ENCODE results near the gene RAET1G.

The RAET1G gene

GRCh38 chr6:149918151-149918905, 4.6 kb downstream of the RAET1G start:
- H3K9me3 ChIP-seq (ENCODE audit: insufficient read depth, low read length), result no peaks in the 10 kb centered on the region
- H3K9ac ChIP-seq (ENCODE audit: low read length), result no peak overlapping the region
- H2AFZ ChIP-seq (ENCODE audit: low read depth, low read length), result no peak overlapping the region
- H4K20me1 ChIP-seq (ENCODE audit: insufficient read depth, low read length), result no peaks in the 10 kb centered on the region
- H3K27ac ChIP-seq (ENCODE audit: low read length), result no peak overlapping the region
- no peak overlapping the region for H3K4me2 ChIP-seq (ENCODE audit: low read length)
- no peak overlapping the region for H3K4me3 ChIP-seq (ENCODE audit: low read length)
- TF ChIP-seq EZH2phosphoT487 (IDR thresholded peaks at IDR 0.05; ENCODE audit: low read depth) (no peak), CTCF (IDR thresholded peaks at IDR 0.05; ENCODE audit: low read depth, low read length) (no peak)
- H3K27me3 ChIP-seq (ENCODE audit: low read depth, low read length), result no peaks in the 10 kb centered on the region
- no peaks in the 10 kb centered on the region for H3K4me1 ChIP-seq (ENCODE audit: low read length)
- no peaks in the 10 kb centered on the region for H3K36me3 ChIP-seq (replicated peaks; ENCODE audit: low read depth, low read length)
- no peaks in the 10 kb centered on the region for H3K79me2 ChIP-seq (ENCODE audit: low read length)

DNA sequence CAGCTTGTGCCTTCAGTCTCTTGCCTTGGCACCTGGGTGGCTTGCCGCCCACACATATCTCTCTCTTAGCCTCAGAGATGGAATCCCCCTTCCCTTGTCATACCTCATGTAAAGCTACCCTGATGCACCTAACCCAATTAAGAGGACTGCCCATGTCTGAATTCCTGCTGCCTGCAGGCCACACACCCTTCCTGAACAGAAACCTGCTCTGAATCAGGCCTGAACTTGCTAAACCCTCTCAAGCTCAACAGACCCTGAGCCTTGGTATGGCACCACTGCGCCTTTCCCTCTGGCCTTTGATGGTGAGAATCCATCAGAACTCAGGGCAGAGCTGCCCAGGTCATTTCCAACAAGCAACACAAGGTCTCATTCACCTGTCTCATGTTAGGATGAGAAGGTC, 5.2 kb downstream of the RAET1G start:
- H3K4me2 ChIP-seq (ENCODE audit: low read length), result no peak overlapping the region
- H4K20me1 ChIP-seq (ENCODE audit: insufficient read depth, low read length), result no peaks in the 10 kb centered on the region
- TF ChIP-seq EZH2phosphoT487 (IDR thresholded peaks at IDR 0.05; ENCODE audit: low read depth) (no peak), CTCF (IDR thresholded peaks at IDR 0.05; ENCODE audit: low read depth, low read length) (no peak)
- no peak overlapping the region for H2AFZ ChIP-seq (ENCODE audit: low read depth, low read length)
- H3K4me1 ChIP-seq (ENCODE audit: low read length), result no peaks in the 10 kb centered on the region
- no peak overlapping the region for H3K9ac ChIP-seq (ENCODE audit: low read length)
- H3K27me3 ChIP-seq (ENCODE audit: low read depth, low read length), result no peaks in the 10 kb centered on the region
- H3K9me3 ChIP-seq (ENCODE audit: insufficient read depth, low read length), result no peaks in the 10 kb centered on the region
- no peak overlapping the region for H3K4me3 ChIP-seq (ENCODE audit: low read length)
- H3K27ac ChIP-seq (ENCODE audit: low read length), result no peak overlapping the region
- no peaks in the 10 kb centered on the region for H3K79me2 ChIP-seq (ENCODE audit: low read length)
- H3K36me3 ChIP-seq (replicated peaks; ENCODE audit: low read depth, low read length), result no peaks in the 10 kb centered on the region

DNA sequence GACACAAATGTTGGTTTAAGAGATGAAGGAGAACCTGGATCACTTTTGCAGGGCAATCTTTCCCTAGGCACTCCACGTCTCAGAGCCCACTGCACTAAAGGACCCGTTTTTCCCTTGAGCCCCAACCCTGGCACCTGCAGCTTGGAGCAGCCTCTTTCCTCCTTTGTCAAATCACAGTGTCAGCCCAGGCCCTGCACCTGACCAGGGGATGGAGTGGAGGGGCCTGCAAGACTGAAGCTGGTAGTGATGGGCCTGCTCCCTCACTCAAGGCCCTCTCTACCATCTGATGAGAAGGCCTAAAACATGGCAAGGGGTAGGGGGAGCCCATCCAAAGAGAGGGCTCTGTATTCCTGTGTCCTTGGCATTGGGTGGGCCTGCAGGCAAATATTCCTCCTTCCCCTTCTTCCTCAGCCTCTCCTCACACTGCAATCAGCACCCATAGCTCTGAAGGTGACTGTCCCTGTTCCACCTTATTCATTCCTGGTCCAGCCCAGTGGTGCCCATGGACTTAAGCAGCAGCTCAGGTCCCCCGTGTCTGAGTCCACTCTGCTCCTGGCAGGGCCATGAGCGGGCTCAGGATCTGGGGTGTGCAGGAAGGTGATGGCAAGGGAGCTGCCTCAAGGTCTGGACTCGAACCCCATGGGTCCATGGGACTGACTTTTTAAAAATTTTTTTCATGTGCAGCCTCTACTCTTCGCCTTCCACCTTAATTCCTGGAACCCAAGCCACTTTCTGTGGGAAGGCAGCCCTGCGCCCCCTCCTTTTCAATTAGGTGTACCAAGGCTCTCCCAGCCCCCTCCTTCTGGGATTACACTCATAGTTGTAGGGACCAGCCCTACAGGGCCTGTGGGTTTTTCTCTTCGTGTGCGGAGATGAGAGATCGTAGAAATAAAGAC, 6.7 kb downstream of the RAET1G start:
- Histone ChIP-seq H3K36me3 (replicated peaks; ENCODE audit: low read depth, low read length) (no peaks in the 10 kb centered on the region), H3K9ac (ENCODE audit: low read length) (no peak overlapping the region), H3K79me2 (ENCODE audit: low read length) (no peaks in the 10 kb centered on the region), H4K20me1 (ENCODE audit: insufficient read depth, low read length) (no peaks in the 10 kb centered on the region), H3K4me1 (ENCODE audit: low read length) (no peaks in the 10 kb centered on the region), H3K4me3 (ENCODE audit: low read length) (no peak overlapping the region), H2AFZ (ENCODE audit: low read depth, low read length) (no peak overlapping the region), H3K27me3 (ENCODE audit: low read depth, low read length) (no peaks in the 10 kb centered on the region), H3K4me2 (ENCODE audit: low read length) (no peak overlapping the region), H3K27ac (ENCODE audit: low read length) (no peak overlapping the region), H3K9me3 (ENCODE audit: insufficient read depth, low read length) (no peaks in the 10 kb centered on the region)
- TF ChIP-seq CTCF (IDR thresholded peaks at IDR 0.05; ENCODE audit: low read depth, low read length), result no peak
- TF ChIP-seq EZH2phosphoT487 (IDR thresholded peaks at IDR 0.05; ENCODE audit: low read depth), result no peak

DNA sequence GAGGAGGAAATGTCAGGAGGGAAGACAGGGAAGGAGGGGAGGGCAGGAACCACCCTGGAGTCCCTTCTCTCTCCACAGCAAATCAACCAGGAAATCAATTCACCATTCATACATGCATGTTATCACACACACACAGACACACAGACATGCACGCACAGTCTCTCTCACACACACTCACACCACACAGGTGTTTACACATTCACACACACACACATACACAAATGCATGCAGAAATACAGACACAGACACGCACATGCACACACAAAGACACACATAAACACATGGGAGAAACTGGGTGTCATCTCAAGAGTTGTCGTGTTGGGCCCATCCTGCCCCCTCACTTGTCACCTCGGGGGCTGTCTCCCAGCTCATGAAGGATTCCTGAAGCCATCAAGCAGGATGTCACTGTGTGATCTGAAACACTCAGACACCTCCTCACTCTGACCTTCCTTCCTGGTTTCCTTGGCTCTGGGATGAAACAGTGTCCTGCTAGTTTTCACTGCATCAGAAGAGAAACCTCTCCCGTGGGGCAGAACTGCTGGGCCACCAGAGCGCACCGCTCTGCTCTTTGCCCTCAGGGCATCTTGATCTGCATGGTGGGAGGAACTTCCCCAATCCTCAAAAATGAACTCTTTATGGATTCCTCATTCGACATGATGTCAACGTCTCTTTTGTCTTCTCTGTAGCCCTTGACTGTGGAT, 9.2 kb downstream of the RAET1G start:
- no peaks in the 10 kb centered on the region for H3K4me1 ChIP-seq (ENCODE audit: low read length)
- no peak overlapping the region for H3K4me3 ChIP-seq (ENCODE audit: low read length)
- no peaks in the 10 kb centered on the region for H3K9me3 ChIP-seq (ENCODE audit: insufficient read depth, low read length)
- no peaks in the 10 kb centered on the region for H4K20me1 ChIP-seq (ENCODE audit: insufficient read depth, low read length)
- no peaks in the 10 kb centered on the region for H3K27me3 ChIP-seq (ENCODE audit: low read depth, low read length)
- no peaks in the 10 kb centered on the region for H3K79me2 ChIP-seq (ENCODE audit: low read length)
- H3K9ac ChIP-seq (ENCODE audit: low read length), result no peak overlapping the region
- H2AFZ ChIP-seq (ENCODE audit: low read depth, low read length), result no peak overlapping the region
- H3K27ac ChIP-seq (ENCODE audit: low read length), result no peak overlapping the region
- H3K36me3 ChIP-seq (replicated peaks; ENCODE audit: low read depth, low read length), result no peaks in the 10 kb centered on the region
- no peak overlapping the region for H3K4me2 ChIP-seq (ENCODE audit: low read length)
- TF ChIP-seq CTCF (IDR thresholded peaks at IDR 0.05; ENCODE audit: low read depth, low read length) (no peak), EZH2phosphoT487 (IDR thresholded peaks at IDR 0.05; ENCODE audit: low read depth) (no peak)

All from OCI-LY3 (cell line).